HepG2 (cell line): ENCODE results near the gene MYADML2. TPM values are rescaled to one million over a fixed set of nuclear protein-coding genes. Genes with fewer than 3 reads are reported as not detected.

Experiments
- CEBPB ChIP-seq: IDR thresholded peaks from 2 replicates; pipeline ENCODE4 v1.6.1; 2011; ENCODE audit warnings: low read depth, low read length, improper control_type of control experiment, borderline replicate concordance
- MIXL1 ChIP-seq: IDR thresholded peaks from 2 replicates; pipeline ENCODE4 v1.6.1; 2016
- NCOR1 ChIP-seq: fragments of 200-600 bp; sonication (generic); IDR thresholded peaks from 2 replicates; pipeline ENCODE4 v1.7.0; 2017; ENCODE audit warnings: antibody characterized with exemption, low read length, borderline replicate concordance
- PHF21A ChIP-seq: sonication (generic); formaldehyde crosslinking; IDR thresholded peaks from 2 replicates; pipeline ENCODE4 v1.5.0; 2020; ENCODE audit warnings: mild to moderate bottlenecking, missing genetic modification reagents
- RFX3 ChIP-seq: IDR thresholded peaks from 2 replicates; pipeline ENCODE4 v1.6.1; 2016; ENCODE audit warnings: missing biosample characterization, missing genetic modification reagents
- ZBTB39 ChIP-seq: sonication (generic); formaldehyde crosslinking; IDR thresholded peaks from 2 replicates; pipeline ENCODE4 v1.5.0; 2020; ENCODE audit warnings: missing genetic modification reagents
- ZBTB4 ChIP-seq: sonication (generic); formaldehyde crosslinking; IDR thresholded peaks from 2 replicates; pipeline ENCODE4 v1.4.0; 2020; ENCODE audit warnings: missing genetic modification reagents, mild to moderate bottlenecking, borderline replicate concordance
- ZMYM2 ChIP-seq: sonication (generic); formaldehyde crosslinking; IDR thresholded peaks from 2 replicates; pipeline ENCODE4 v1.8.0; 2022; ENCODE audit warnings: mild to moderate bottlenecking, missing genetic modification reagents
- ZNF615 ChIP-seq: sonication (generic); formaldehyde crosslinking; IDR thresholded peaks from 2 replicates; pipeline ENCODE4 v1.5.0; 2020; ENCODE audit warnings: mild to moderate bottlenecking, missing genetic modification reagents, borderline replicate concordance
- ZNF775 ChIP-seq: sonication (generic); formaldehyde crosslinking; IDR thresholded peaks from 2 replicates; pipeline ENCODE4 v1.4.0; 2020; ENCODE audit warnings: missing genetic modification reagents, mild to moderate bottlenecking, moderate library complexity, borderline replicate concordance
- ZSCAN30 ChIP-seq: sonication (generic); formaldehyde crosslinking; IDR thresholded peaks from 2 replicates; pipeline ENCODE4 v1.5.0; 2020; ENCODE audit warnings: mild to moderate bottlenecking, missing genetic modification reagents
- polyA plus RNA-seq, 8 experiments: library from polyadenylated mRNA; depleted of rRNA in 3 of 8; stranded (reverse) in 7 of 8; unstranded in 1 of 8; fragments of >200 nt; fragmentation: Illumina TruSeq in 4 of 8; extraction: Trizol in 4 of 8; gene quantifications; 2 replicates each; pipeline versions ENCODE4 v1.2.1 to v1.2.3, GENCODE V29; 2011 to 2016; ENCODE audit warnings: low read depth in 4 of 8, missing spikeins in 1 of 8, mixed read lengths in 1 of 8; ENCODE audit not compliant: insufficient read depth in 1 of 8
- total RNA-seq, 5 experiments: library from RNA; depleted of rRNA; stranded (reverse); fragments of >200 nt; fragmentation: Illumina TruSeq; extraction: Trizol; gene quantifications; 2 replicates each; pipeline ENCODE4 v1.2.3, GENCODE V29; 2016; ENCODE audit warnings: low read depth in 1 of 5
- TF ChIP-seq, protein P1 (sequence below): sonication (generic); formaldehyde crosslinking; IDR thresholded peaks from 2 replicates; pipeline ENCODE4 v1.5.0; 2020; ENCODE audit warnings: missing genetic modification reagents, mild to moderate bottlenecking, borderline replicate concordance

MYADML2 gene
- total and polyA plus RNA-seq, 2 of the 13 experiments (the other 11 are each of a cell fraction or from before 2014, with no cell fraction given) = not detected

GRCh38 chr17:81890447-81891302, 56.4 kb downstream of the MYADML2 start (continued):
- TF ChIP-seq PHF21A (CRISPR knock-in tag) = no peak
- TF ChIP-seq ZNF775 (CRISPR knock-in tag) = no peak
- TF ChIP-seq RFX3 (CRISPR knock-in tag) = no peak
- no peak for TF ChIP-seq ZBTB39 (CRISPR knock-in tag)
- TF ChIP-seq ZBTB4 (CRISPR knock-in tag) = no peak
- no peak for TF ChIP-seq ZSCAN30 (CRISPR knock-in tag)
- TF ChIP-seq ZNF615 (CRISPR knock-in tag) = no peak
- no peak for TF ChIP-seq ZMYM2 (CRISPR knock-in tag)
- TF ChIP-seq NCOR1 = no peak
- TF ChIP-seq CEBPB = no peak
- TF ChIP-seq, protein P1, sequence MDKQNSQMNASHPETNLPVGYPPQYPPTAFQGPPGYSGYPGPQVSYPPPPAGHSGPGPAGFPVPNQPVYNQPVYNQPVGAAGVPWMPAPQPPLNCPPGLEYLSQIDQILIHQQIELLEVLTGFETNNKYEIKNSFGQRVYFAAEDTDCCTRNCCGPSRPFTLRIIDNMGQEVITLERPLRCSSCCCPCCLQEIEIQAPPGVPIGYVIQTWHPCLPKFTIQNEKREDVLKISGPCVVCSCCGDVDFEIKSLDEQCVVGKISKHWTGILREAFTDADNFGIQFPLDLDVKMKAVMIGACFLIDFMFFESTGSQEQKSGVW (CRISPR knock-in tag) = no peak
- no peak for TF ChIP-seq MIXL1
